SK-N-MC (cell line): ENCODE data around the gene SLC4A3.

Experiments used
- EZH2 ChIP-seq: fragments of 200-600 bp; sonication (generic); IDR thresholded peaks from one replicate; pipeline ENCODE4 v1.6.1; 2017; ENCODE audit warnings: antibody characterized with exemption
- FOXP2 ChIP-seq: optimal IDR thresholded peaks from 2 replicates; pipeline ENCODE3; 2011; ENCODE audit warnings: mild to moderate bottlenecking, moderate library complexity; ENCODE audit not compliant: insufficient read depth; ENCODE audit errors: extremely low read length, control extremely low read depth
- POLR2AphosphoS5 ChIP-seq: IDR thresholded peaks from 2 replicates; pipeline ENCODE4 v1.6.1; 2012; ENCODE audit warnings: mild to moderate bottlenecking, low read depth, low read length, borderline replicate concordance

GRCh38 chr2:219638217-219638947, 11.0 kb downstream of the SLC4A3 start:
- TF ChIP-seq EZH2 (no peak), POLR2AphosphoS5 (no peak), FOXP2 (no peak)
